Measurements from ENCODE around the gene ALG6.
A peak's percentile ranks its signal among the peaks of the same experiment; 100 is the strongest.

ALG6 gene

GRCh38 chr1:63367215-63368103 is at the start of gene ALG6:
TSS of gene ALG6 (plus strand) at chr1:63367627. CDS start at chr1:63370978, 3,351 bp downstream.
- Histone ChIP-seq H3K4me1 (ENCODE audit: insufficient read depth, low read length, severe bottlenecking) (peaks cover 16% of the 10 kb centered on the region), H3K9me2 (ENCODE audit: low read depth, low read length) (no peaks in the 10 kb centered on the region), H4K20me1 (ENCODE audit: insufficient read depth, low read length) (no peaks in the 10 kb centered on the region), H3K27me3 (ENCODE audit: insufficient read depth, low read length) (no peaks in the 10 kb centered on the region), H3K9ac (ENCODE audit: low read length) (peak within 1 kb of the TSS; percentile 90), H3K36me3 (ENCODE audit: insufficient read depth, low read length) (peaks cover 21% of the 10 kb centered on the region), H3K27ac (ENCODE audit: low read depth, low read length, poor library complexity, severe bottlenecking) (no peak within 1 kb of the TSS), H2AFZ (ENCODE audit: low read length) (peak within 1 kb of the TSS; percentile 77; the same call in 1 of the 2 replicates), H3K9me3 (ENCODE audit: low read length) (no peaks in the 10 kb centered on the region), H3K4me3 (ENCODE audit: low read depth, low read length, poor library complexity, severe bottlenecking) (peak within 1 kb of the TSS; percentile 75), H3K79me2 (ENCODE audit: insufficient read depth, low read length) (peaks cover 3% of the 10 kb centered on the region; the same call in 1 of the 2 replicates), H3F3A (ENCODE audit: insufficient read depth, low read length) (no peaks in the 10 kb centered on the region), H3K4me2 (ENCODE audit: low read length) (peak within 1 kb of the TSS; percentile 94)
- TF ChIP-seq CTCF (IDR thresholded peaks at IDR 0.05; ENCODE audit: low read length) (no peak), EZH2 (IDR thresholded peaks at IDR 0.05; ENCODE audit: borderline replicate concordance, low read length) (no peak)

DNA sequence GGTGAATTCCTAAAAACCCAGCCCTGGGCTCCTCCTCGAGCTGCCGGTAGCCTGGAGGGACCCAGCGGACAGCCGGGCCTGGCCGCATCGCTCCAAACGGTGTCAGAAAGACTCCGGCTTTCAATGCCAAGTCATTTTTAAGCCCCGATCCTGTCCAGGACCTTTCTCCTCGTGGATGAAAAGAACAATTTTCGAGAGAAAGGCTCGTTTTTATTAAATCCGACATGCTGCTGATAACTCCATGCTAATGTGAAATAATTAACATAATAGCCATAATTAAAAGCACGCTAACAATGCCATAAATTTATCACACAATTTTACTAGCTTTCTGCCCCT is 49.6 kb upstream of the ALG6 start:
- Histone ChIP-seq H3K9ac (ENCODE audit: low read length) (peak overlapping the region; percentile 73), H3K27ac (ENCODE audit: low read depth, low read length, poor library complexity, severe bottlenecking) (no peak overlapping the region), H3K9me2 (ENCODE audit: low read depth, low read length) (no peaks in the 10 kb centered on the region), H3K4me3 (ENCODE audit: low read depth, low read length, poor library complexity, severe bottlenecking) (peak overlapping the region; percentile 66), H3K36me3 (ENCODE audit: insufficient read depth, low read length) (no peaks in the 10 kb centered on the region), H3K79me2 (ENCODE audit: insufficient read depth, low read length) (no peaks in the 10 kb centered on the region), H2AFZ (ENCODE audit: low read length) (peak overlapping the region; percentile 70; the same call in 1 of the 2 replicates), H3F3A (ENCODE audit: insufficient read depth, low read length) (no peaks in the 10 kb centered on the region), H3K27me3 (ENCODE audit: insufficient read depth, low read length) (no peaks in the 10 kb centered on the region), H3K4me2 (ENCODE audit: low read length) (peak overlapping the region; percentile 80), H3K4me1 (ENCODE audit: insufficient read depth, low read length, severe bottlenecking) (peaks cover 9% of the 10 kb centered on the region), H4K20me1 (ENCODE audit: insufficient read depth, low read length) (no peaks in the 10 kb centered on the region), H3K9me3 (ENCODE audit: low read length) (no peaks in the 10 kb centered on the region)
- TF ChIP-seq EZH2 (IDR thresholded peaks at IDR 0.05; ENCODE audit: borderline replicate concordance, low read length) (no peak), CTCF (IDR thresholded peaks at IDR 0.05; ENCODE audit: low read length) (no peak)

DNA sequence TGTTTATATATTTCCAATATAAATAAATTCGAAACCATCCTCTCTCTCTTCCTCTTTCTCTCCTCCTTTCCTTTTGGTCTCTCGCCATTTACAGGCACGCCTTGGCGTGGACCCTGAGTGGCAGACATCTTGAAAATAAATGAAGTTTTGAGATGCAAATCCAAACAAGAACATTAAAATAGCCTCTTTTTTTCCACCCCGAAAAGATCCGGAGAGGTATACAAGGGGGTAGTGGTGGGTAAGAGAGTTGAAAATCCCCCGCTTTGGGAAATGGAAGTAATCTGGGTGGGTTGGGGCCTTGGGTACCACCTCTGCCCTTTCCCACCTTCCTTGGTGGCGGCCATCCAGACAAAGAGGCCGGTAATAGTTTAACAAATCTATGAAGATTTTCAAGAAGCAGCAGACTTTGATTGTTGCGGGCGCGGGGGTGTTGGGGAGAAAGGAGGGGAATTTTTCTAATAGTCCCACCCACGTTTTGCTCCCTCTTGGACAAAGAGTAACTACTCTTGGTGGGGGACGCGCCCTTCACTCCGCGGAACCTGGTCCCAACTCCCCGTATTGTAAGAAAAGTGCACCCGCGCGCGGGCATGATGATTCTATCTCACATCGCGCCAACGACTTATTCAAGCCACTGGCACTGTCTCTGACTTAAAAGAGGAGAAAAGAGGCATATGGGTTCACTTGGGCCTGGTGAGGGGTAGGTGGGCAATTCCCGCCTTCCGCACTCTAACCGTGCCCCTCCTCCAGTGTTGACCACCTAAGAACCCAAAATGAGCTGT is 49.0 kb upstream of the ALG6 start:
- Histone ChIP-seq H3K27me3 (ENCODE audit: insufficient read depth, low read length) (no peaks in the 10 kb centered on the region), H2AFZ (ENCODE audit: low read length) (no peak overlapping the region), H4K20me1 (ENCODE audit: insufficient read depth, low read length) (no peaks in the 10 kb centered on the region), H3K4me1 (ENCODE audit: insufficient read depth, low read length, severe bottlenecking) (peaks cover 9% of the 10 kb centered on the region), H3K36me3 (ENCODE audit: insufficient read depth, low read length) (no peaks in the 10 kb centered on the region), H3K9me2 (ENCODE audit: low read depth, low read length) (no peaks in the 10 kb centered on the region), H3F3A (ENCODE audit: insufficient read depth, low read length) (no peaks in the 10 kb centered on the region), H3K27ac (ENCODE audit: low read depth, low read length, poor library complexity, severe bottlenecking) (no peak overlapping the region), H3K4me2 (ENCODE audit: low read length) (peak overlapping the region; percentile 80), H3K9me3 (ENCODE audit: low read length) (no peaks in the 10 kb centered on the region), H3K4me3 (ENCODE audit: low read depth, low read length, poor library complexity, severe bottlenecking) (peak overlapping the region; percentile 66), H3K9ac (ENCODE audit: low read length) (peak overlapping the region; percentile 73; the same call in 1 of the 2 replicates), H3K79me2 (ENCODE audit: insufficient read depth, low read length) (no peaks in the 10 kb centered on the region)
- no peak for TF ChIP-seq EZH2 (IDR thresholded peaks at IDR 0.05; ENCODE audit: borderline replicate concordance, low read length)
- no peak for TF ChIP-seq CTCF (IDR thresholded peaks at IDR 0.05; ENCODE audit: low read length)
